ENCODE results near the gene UBLCP1.

GRCh38 chr5:159319363-159319762, 56.3 kb downstream of the UBLCP1 start:
- TF ChIP-seq IRF2 (CRISPR knock-in tag; IDR thresholded peaks at IDR 0.05) (no peak), MIER2 (CRISPR knock-in tag; IDR thresholded peaks at IDR 0.05) (no peak)
